HFFc6 (cell line): Measurements from ENCODE around the gene CBX1. TPM values are rescaled to one million over a fixed set of nuclear protein-coding genes. Genes with fewer than 3 reads are reported as not detected.

Experiments
- DNase-seq: peaks from one replicate; pipeline ENCODE4 v3.0.0-alpha.2; 2018
- H3K27ac Mint-ChIP-seq: 2 replicates; pipeline ENCODE4 v1.8.0; 2020; ENCODE audit warnings: mild to moderate bottlenecking, mixed read lengths
- H3K27me3 Mint-ChIP-seq: 2 replicates; pipeline ENCODE4 v1.8.0; 2021; ENCODE audit warnings: mild to moderate bottlenecking, moderate library complexity, mixed read lengths; ENCODE audit not compliant: insufficient read depth
- H3K36me3 Mint-ChIP-seq: 2 replicates; pipeline ENCODE4 v1.8.0; 2021; ENCODE audit warnings: low read depth, mixed read lengths
- H3K4me1 Mint-ChIP-seq: 2 replicates; pipeline ENCODE4 v1.8.0; 2020; ENCODE audit warnings: low read depth, mixed read lengths
- H3K4me3 Mint-ChIP-seq: 2 replicates; pipeline ENCODE4 v1.8.0; 2020; ENCODE audit warnings: mild to moderate bottlenecking, moderate library complexity, mixed read lengths
- H3K9me3 Mint-ChIP-seq: 2 replicates; pipeline ENCODE4 v1.8.0; 2020; ENCODE audit warnings: mild to moderate bottlenecking, mixed read lengths
- total RNA-seq, 6 experiments: library from RNA; stranded (reverse); fragmentation: NEBNext Ultra II Directional; extraction: Animal tissue kit (Norgen Biotek cat#: 25700); gene quantifications; 2 replicates in 1 of 6; 3 replicates in 5 of 6; pipeline ENCODE4 v1.2.3, GENCODE V29; 2021
- TF ChIP-seq, protein P1 (sequence below): fragments of 200-600 bp; sonication (generic); IDR thresholded peaks from 2 replicates; pipeline ENCODE4 v1.5.0; 2021; ENCODE audit warnings: antibody characterized with exemption, mild to moderate bottlenecking

Gene CBX1
- total RNA-seq, 6 experiments from 2014 or later = 62.2 to 82.1 (median 74.0) TPM

DNA sequence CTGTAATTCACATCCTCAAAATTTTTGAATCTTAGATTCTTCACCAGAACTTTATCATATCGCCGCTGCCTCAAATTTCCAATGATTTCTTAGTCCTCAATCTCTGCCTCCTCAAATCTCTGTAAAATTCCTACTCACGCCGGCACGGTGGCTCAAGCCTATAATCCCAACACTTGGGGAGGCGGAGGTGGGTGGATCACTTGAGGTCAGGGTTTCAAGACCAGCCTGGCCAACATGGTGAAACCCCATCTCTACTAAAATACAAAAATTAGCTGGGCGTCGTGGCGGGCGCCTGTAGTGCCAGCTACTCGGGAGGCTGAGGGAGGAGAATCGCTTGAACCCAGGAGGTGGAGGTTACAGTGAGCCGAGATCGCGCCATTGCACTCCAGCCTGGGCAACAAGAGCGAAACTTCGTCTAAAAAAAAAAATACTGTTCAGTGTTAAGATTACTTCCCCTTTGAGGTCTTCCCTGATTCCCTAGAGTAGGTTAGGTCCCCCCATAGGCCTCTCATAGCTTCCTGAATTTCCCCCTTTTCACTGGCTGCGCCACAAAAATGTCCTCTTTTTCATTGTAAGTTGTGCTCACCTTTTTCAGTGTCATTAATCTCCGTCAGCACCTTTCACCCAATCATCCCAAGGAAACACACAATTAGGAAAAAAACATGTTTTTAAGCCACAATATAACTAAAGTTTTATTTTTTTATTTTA is 919 bp upstream of the CBX1 start:
- Mint-ChIP-seq H3K27ac (peak overlapping the region; percentile 45; the same call in 1 of the 2 replicates), H3K27me3 (no peaks in the 10 kb centered on the region; the same call in 1 of the 2 replicates)

DNA sequence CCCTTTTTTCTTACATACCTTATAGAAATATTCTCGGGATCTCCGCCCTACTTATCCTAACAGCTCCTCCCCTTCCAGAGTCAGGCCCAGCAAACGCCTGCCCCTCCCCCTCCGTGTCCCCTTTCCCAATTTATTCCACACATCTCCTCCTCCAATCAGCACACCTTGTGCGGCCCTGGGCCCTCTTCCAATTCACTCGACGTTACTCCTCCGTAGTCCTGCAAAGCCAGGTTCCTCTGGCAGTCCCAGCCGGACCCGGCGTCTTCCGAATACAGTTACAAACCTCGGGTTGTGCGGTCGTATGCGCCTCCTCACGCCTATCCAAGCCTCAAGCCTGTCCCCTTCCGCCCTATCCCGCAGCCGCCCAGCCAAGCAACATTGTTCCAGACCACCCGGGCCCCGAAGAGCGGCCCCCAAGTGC is 677 bp downstream of the CBX1 start:
- H3K4me1 Mint-ChIP-seq = peaks cover 18% of the 10 kb centered on the region
- peak overlapping the region; percentile 83 for H3K27ac Mint-ChIP-seq
- peak overlapping the region; percentile 88 for H3K4me3 Mint-ChIP-seq
- no peaks in the 10 kb centered on the region; the same call in 1 of the 2 replicates for H3K27me3 Mint-ChIP-seq
- peaks cover 8% of the 10 kb centered on the region for H3K9me3 Mint-ChIP-seq
- H3K36me3 Mint-ChIP-seq = peaks cover 5% of the 10 kb centered on the region
- DNase-seq = peak; percentile 35
- TF ChIP-seq, protein P1, sequence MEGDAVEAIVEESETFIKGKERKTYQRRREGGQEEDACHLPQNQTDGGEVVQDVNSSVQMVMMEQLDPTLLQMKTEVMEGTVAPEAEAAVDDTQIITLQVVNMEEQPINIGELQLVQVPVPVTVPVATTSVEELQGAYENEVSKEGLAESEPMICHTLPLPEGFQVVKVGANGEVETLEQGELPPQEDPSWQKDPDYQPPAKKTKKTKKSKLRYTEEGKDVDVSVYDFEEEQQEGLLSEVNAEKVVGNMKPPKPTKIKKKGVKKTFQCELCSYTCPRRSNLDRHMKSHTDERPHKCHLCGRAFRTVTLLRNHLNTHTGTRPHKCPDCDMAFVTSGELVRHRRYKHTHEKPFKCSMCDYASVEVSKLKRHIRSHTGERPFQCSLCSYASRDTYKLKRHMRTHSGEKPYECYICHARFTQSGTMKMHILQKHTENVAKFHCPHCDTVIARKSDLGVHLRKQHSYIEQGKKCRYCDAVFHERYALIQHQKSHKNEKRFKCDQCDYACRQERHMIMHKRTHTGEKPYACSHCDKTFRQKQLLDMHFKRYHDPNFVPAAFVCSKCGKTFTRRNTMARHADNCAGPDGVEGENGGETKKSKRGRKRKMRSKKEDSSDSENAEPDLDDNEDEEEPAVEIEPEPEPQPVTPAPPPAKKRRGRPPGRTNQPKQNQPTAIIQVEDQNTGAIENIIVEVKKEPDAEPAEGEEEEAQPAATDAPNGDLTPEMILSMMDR = no peak

More for the DNA sequence above, 919 bp upstream of the CBX1 start:
- TF ChIP-seq, protein P1 = no peak
- DNase-seq = no peak
- H3K4me1 Mint-ChIP-seq = peaks cover 23% of the 10 kb centered on the region
- H3K36me3 Mint-ChIP-seq = peaks cover 5% of the 10 kb centered on the region
- peak overlapping the region; percentile 88 for H3K4me3 Mint-ChIP-seq
- H3K9me3 Mint-ChIP-seq = peaks cover 8% of the 10 kb centered on the region

DNA sequence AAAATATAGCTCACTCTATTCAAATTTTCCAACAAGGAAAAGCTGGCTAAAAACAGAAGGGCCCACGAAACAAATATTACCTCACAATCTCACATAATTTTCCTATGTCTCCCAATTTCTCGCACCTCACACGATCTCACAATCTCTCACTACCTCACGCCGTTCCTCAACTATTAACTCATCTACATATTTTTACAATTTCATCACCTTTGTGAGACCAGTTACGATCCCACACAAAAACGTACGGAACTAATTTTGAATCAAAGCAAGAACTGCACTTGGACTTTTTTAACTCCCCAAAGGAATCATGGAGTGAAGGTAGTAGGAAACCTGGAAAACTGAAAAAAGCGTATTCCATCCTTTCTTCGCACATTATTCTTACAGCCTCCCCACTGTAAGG is 1.1 kb downstream of the CBX1 start:
- H3K27ac Mint-ChIP-seq = peak overlapping the region; percentile 83
- TF ChIP-seq, protein P1 = no peak
- H3K36me3 Mint-ChIP-seq = peaks cover 5% of the 10 kb centered on the region
- peaks cover 8% of the 10 kb centered on the region for H3K9me3 Mint-ChIP-seq
- no peaks in the 10 kb centered on the region; the same call in 1 of the 2 replicates for H3K27me3 Mint-ChIP-seq
- peak overlapping the region; percentile 88 for H3K4me3 Mint-ChIP-seq
- DNase-seq = peak; percentile 53
- peaks cover 18% of the 10 kb centered on the region for H3K4me1 Mint-ChIP-seq

DNA sequence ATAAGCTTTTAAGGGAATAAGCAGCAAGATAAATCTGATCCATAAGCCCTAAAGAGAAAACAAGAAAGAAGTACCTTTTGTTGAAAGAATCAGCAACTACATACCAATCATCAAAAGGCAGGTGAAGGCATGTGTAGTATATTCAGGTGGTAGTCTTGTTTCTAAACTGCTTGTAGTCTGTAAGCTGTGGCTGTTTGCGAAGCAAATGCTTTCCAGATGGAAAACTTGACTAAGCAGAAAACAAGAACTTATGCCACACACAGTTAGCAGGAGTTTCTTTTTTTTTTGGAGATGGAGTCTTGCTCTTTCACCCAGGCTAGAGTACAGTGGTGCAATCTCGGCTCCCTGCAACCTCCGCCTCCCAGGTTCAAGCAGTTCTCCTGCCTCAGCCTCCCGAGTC is 5.7 kb downstream of the CBX1 start:
- Mint-ChIP-seq H3K27ac (no peak overlapping the region), H3K36me3 (peaks cover 11% of the 10 kb centered on the region), H3K9me3 (no peaks in the 10 kb centered on the region), H3K4me3 (no peak overlapping the region), H3K27me3 (no peaks in the 10 kb centered on the region; the same call in 1 of the 2 replicates), H3K4me1 (peaks cover 18% of the 10 kb centered on the region)
- TF ChIP-seq, protein P1 = no peak
- no peak for DNase-seq

DNA sequence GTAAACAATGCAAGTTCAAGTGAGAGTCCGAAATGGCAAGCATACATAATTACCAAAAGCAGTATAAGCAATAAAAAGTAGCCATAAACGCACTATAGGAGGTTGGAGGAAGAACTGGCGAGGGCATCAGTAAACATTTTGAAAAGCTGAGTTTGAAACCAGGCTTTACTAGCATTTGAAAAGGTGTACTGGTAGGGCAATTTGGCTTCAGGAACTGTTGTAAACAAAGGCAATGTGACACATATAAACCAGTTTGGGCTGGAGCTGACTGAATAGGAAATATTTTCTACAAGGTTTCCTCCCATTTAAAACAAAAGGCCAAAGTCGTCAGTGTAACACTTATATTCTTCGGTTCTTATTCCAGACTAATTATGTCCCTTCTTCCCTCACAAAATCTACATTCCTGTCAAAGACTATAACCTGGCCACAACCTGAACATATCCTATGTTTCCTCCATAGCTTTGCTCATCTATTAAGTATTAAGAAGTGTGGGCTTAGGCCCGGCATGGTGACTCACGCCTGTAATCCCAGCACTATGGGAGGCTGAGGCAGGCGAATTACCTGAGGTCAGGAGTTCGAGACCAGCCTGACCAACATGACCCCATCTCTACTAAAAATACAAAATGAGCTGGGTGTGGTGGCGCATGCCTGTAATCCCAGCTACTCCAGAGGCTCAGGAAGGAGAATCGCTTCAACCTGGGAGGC is 7.8 kb downstream of the CBX1 start:
- no peaks in the 10 kb centered on the region for H3K9me3 Mint-ChIP-seq
- no peak for DNase-seq
- H3K4me1 Mint-ChIP-seq = peaks cover 10% of the 10 kb centered on the region; the same call in 1 of the 2 replicates
- H3K36me3 Mint-ChIP-seq = peaks cover 10% of the 10 kb centered on the region; the same call in 1 of the 2 replicates
- H3K4me3 Mint-ChIP-seq = no peak overlapping the region
- TF ChIP-seq, protein P1 = no peak
- H3K27ac Mint-ChIP-seq = no peak overlapping the region
- H3K27me3 Mint-ChIP-seq = no peaks in the 10 kb centered on the region; the same call in 1 of the 2 replicates
